CD4-positive, alpha-beta T cell treated with Interferon gamma for 1 hour (primary cell): ENCODE data around the gene PCNX2.
A peak's percentile ranks its signal among the peaks of the same experiment; 100 is the strongest.

Experiments used
- DNase-seq: peaks from one replicate; pipeline ENCODE4 v3.0.0-alpha.2; 2020

The PCNX2 gene

GRCh38 chr1:233313434-233314155, 18.1 kb upstream of the PCNX2 start:
- no peak for DNase-seq

- no peak for DNase-seq
Observed at GRCh38 chr1:233304489-233305102, 9.1 kb upstream of the PCNX2 start.

GRCh38 chr1:233300326-233300725, 4.8 kb upstream of the PCNX2 start:
- no peak for DNase-seq

- DNase-seq, result no peak
Observed at GRCh38 chr1:233299450-233299849, 3.9 kb upstream of the PCNX2 start.

GRCh38 chr1:233295975-233296322, 424 bp upstream of the PCNX2 start:
- DNase-seq, result no peak

- DNase-seq, result peak; percentile 18
Observed at GRCh38 chr1:233294913-233295236, 650 bp downstream of the PCNX2 start.

- DNase-seq, result no peak
Observed at GRCh38 chr1:233293556-233294446, 1.7 kb downstream of the PCNX2 start.

GRCh38 chr1:233290396-233291034, 5.0 kb downstream of the PCNX2 start:
- no peak for DNase-seq

- no peak for DNase-seq
Observed at GRCh38 chr1:233289676-233290075, 5.8 kb downstream of the PCNX2 start.

- no peak for DNase-seq
Observed at GRCh38 chr1:233282582-233282886, 13.0 kb downstream of the PCNX2 start.

GRCh38 chr1:233281711-233282581, 13.6 kb downstream of the PCNX2 start:
- DNase-seq, result no peak

GRCh38 chr1:233279971-233280370, 15.6 kb downstream of the PCNX2 start:
- DNase-seq, result no peak

GRCh38 chr1:233278631-233279030, 16.9 kb downstream of the PCNX2 start:
- no peak for DNase-seq

- no peak for DNase-seq
Observed at GRCh38 chr1:233277637-233278606, 17.6 kb downstream of the PCNX2 start.

GRCh38 chr1:233269656-233270055, 25.9 kb downstream of the PCNX2 start:
- DNase-seq, result no peak

GRCh38 chr1:233268389-233269022, 27.0 kb downstream of the PCNX2 start:
- DNase-seq, result no peak

- DNase-seq, result no peak
Observed at GRCh38 chr1:233261695-233262094, 33.8 kb downstream of the PCNX2 start.

GRCh38 chr1:233261206-233261605, 34.3 kb downstream of the PCNX2 start:
- DNase-seq, result no peak

- no peak for DNase-seq
Observed at GRCh38 chr1:233257786-233258185, 37.7 kb downstream of the PCNX2 start.

GRCh38 chr1:233256789-233257188, 38.7 kb downstream of the PCNX2 start:
- no peak for DNase-seq

- DNase-seq, result no peak
Observed at GRCh38 chr1:233256191-233256590, 39.3 kb downstream of the PCNX2 start.
